IPS-18a (cell line): ENCODE measurements around the gene IRF2.
A peak's percentile ranks its signal among the peaks of the same experiment; 100 is the strongest.

Experiments used
- H3K27ac ChIP-seq: one replicate; pipeline ENCODE4 v1.5.1; 2013; ENCODE audit warnings: low read length
- H3K27me3 ChIP-seq: one replicate; pipeline ENCODE4 v1.6.1; 2013; ENCODE audit warnings: mild to moderate bottlenecking, low read length; ENCODE audit not compliant: control insufficient read depth, insufficient read depth
- H3K36me3 ChIP-seq: one replicate; pipeline ENCODE4 v1.6.1; 2013; ENCODE audit warnings: low read depth, low read length; ENCODE audit not compliant: control insufficient read depth
- H3K4me1 ChIP-seq: one replicate; pipeline ENCODE4 v1.6.1; 2013; ENCODE audit warnings: low read depth, low read length; ENCODE audit not compliant: control insufficient read depth
- H3K4me3 ChIP-seq: one replicate; pipeline ENCODE4 v1.5.1; 2013; ENCODE audit warnings: low read length
- H3K9ac ChIP-seq: one replicate; pipeline ENCODE4 v1.6.1; 2013; ENCODE audit warnings: mild to moderate bottlenecking, low read length, moderate library complexity
- H3K9me3 ChIP-seq: one replicate; pipeline ENCODE4 v1.6.1; 2013; ENCODE audit warnings: low read depth, low read length; ENCODE audit not compliant: control insufficient read depth

The IRF2 gene

GRCh38 chr4:184400891-184401290 lies 73.5 kb downstream of the IRF2 start:
- Histone ChIP-seq H3K27me3 (no peaks in the 10 kb centered on the region), H3K4me1 (peaks cover 33% of the 10 kb centered on the region), H3K36me3 (peaks cover 4% of the 10 kb centered on the region), H3K9me3 (no peaks in the 10 kb centered on the region), H3K4me3 (no peak overlapping the region), H3K27ac (no peak overlapping the region), H3K9ac (peak overlapping the region; percentile 24)

DNA sequence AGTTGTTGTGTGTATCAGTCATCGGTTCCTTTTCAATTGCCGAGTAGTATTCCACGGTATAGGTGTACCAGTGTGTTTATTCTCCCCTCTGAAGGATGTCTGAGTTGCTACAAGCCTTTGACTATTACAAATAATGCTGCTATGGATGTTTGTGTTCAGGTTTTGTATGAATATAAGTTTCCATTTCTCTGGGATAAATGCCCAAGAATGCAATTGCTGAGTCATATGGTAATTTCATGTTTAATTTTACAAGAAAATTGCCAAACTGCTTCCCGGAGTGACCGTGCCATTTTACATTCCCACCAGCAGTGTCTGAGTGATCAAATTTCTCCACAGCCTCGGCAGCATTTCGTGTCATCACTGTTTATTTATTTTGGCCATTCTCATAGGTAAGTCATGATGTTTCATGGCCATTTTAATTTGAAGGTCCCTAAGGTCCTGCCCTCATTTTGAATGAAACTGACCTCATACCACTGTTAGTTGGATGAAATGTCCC lies 73.9 kb downstream of the IRF2 start:
- Histone ChIP-seq H3K4me1 (peaks cover 33% of the 10 kb centered on the region), H3K4me3 (no peak overlapping the region), H3K27ac (no peak overlapping the region), H3K27me3 (no peaks in the 10 kb centered on the region), H3K36me3 (peaks cover 4% of the 10 kb centered on the region), H3K9ac (no peak overlapping the region), H3K9me3 (no peaks in the 10 kb centered on the region)

- H3K27me3 ChIP-seq = no peaks in the 10 kb centered on the region
- no peaks in the 10 kb centered on the region for H3K9me3 ChIP-seq
- H3K27ac ChIP-seq = no peak overlapping the region
- H3K9ac ChIP-seq = no peak overlapping the region
- H3K4me3 ChIP-seq = no peak overlapping the region
- peaks cover 33% of the 10 kb centered on the region for H3K4me1 ChIP-seq
- H3K36me3 ChIP-seq = peaks cover 4% of the 10 kb centered on the region
Measured at GRCh38 chr4:184399512-184399908, 74.8 kb downstream of the IRF2 start.

GRCh38 chr4:184398741-184399511 lies 75.4 kb downstream of the IRF2 start:
- Histone ChIP-seq H3K27me3 (no peaks in the 10 kb centered on the region), H3K4me1 (peaks cover 33% of the 10 kb centered on the region), H3K27ac (no peak overlapping the region), H3K9ac (no peak overlapping the region), H3K4me3 (no peak overlapping the region), H3K9me3 (no peaks in the 10 kb centered on the region), H3K36me3 (peaks cover 4% of the 10 kb centered on the region)

- H3K36me3 ChIP-seq = peaks cover 4% of the 10 kb centered on the region
- no peak overlapping the region for H3K9ac ChIP-seq
- peaks cover 23% of the 10 kb centered on the region for H3K4me1 ChIP-seq
- H3K9me3 ChIP-seq = no peaks in the 10 kb centered on the region
- H3K27ac ChIP-seq = no peak overlapping the region
- H3K27me3 ChIP-seq = no peaks in the 10 kb centered on the region
- H3K4me3 ChIP-seq = no peak overlapping the region
Measured at GRCh38 chr4:184397516-184398163, 76.7 kb downstream of the IRF2 start.

- H3K27ac ChIP-seq = no peak overlapping the region
- no peak overlapping the region for H3K4me3 ChIP-seq
- H3K9me3 ChIP-seq = no peaks in the 10 kb centered on the region
- H3K9ac ChIP-seq = no peak overlapping the region
- peaks cover 15% of the 10 kb centered on the region for H3K4me1 ChIP-seq
- H3K36me3 ChIP-seq = peaks cover 4% of the 10 kb centered on the region
- no peaks in the 10 kb centered on the region for H3K27me3 ChIP-seq
Measured at GRCh38 chr4:184396570-184397515, 77.5 kb downstream of the IRF2 start.

- Histone ChIP-seq H3K4me3 (no peak overlapping the region), H3K27ac (no peak overlapping the region), H3K27me3 (no peaks in the 10 kb centered on the region), H3K36me3 (peaks cover 13% of the 10 kb centered on the region), H3K9ac (no peak overlapping the region), H3K4me1 (peaks cover 7% of the 10 kb centered on the region), H3K9me3 (no peaks in the 10 kb centered on the region)
Measured at GRCh38 chr4:184395971-184396391, 78.4 kb downstream of the IRF2 start.

DNA sequence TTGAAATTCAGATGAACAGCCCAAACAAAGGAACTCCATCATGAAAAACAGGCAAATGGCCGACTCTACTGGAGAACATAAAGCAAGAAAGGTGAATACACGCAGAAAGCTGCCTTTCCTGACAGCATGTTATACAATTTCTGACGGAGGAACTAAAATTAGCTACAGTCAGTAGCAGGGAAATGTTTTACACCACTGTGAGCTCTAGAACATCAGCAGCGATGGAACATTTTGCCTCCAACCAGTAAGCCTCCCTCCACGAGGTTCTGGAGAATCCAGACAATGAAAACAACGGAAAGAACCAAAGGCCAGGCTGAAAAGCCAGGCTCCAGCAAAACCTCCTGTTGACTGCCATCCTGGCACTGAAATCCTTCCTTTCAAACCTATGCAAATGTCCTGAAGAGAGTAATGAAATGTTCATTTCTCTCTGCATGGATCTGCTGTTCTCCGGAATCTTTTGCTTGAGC lies 78.9 kb downstream of the IRF2 start:
- H3K36me3 ChIP-seq = peaks cover 13% of the 10 kb centered on the region
- no peak overlapping the region for H3K4me3 ChIP-seq
- H3K9ac ChIP-seq = no peak overlapping the region
- H3K4me1 ChIP-seq = peaks cover 2% of the 10 kb centered on the region
- H3K27ac ChIP-seq = no peak overlapping the region
- no peaks in the 10 kb centered on the region for H3K9me3 ChIP-seq
- no peaks in the 10 kb centered on the region for H3K27me3 ChIP-seq

- peaks cover 6% of the 10 kb centered on the region for H3K4me1 ChIP-seq
- H3K36me3 ChIP-seq = peaks cover 13% of the 10 kb centered on the region
- no peak overlapping the region for H3K27ac ChIP-seq
- no peak overlapping the region for H3K4me3 ChIP-seq
- H3K9ac ChIP-seq = no peak overlapping the region
- H3K27me3 ChIP-seq = no peaks in the 10 kb centered on the region
- H3K9me3 ChIP-seq = no peaks in the 10 kb centered on the region
Measured at GRCh38 chr4:184392748-184393559, 81.4 kb downstream of the IRF2 start.

DNA sequence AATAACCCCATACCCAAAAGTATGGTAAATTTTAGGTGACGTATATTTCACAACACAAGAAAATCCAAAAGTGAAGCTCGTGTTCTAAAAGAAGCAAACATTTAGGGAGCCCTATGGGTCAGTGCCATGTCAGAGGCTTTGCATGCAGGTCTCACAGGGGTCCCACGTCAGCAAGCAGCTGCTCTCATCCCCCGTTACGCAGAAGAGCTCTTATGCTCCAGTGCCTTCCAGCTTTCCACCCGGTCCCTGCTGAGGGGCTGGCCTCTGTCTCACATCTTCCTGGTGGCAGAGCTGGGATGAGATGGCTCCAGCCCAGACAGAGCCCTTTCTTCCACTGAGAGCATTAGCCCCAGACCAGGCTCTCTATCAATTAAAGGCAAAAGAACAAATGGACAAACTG lies 82.0 kb downstream of the IRF2 start:
- Histone ChIP-seq H3K9ac (no peak overlapping the region), H3K27ac (no peak overlapping the region), H3K4me3 (no peak overlapping the region), H3K9me3 (no peaks in the 10 kb centered on the region), H3K27me3 (no peaks in the 10 kb centered on the region), H3K4me1 (peaks cover 8% of the 10 kb centered on the region), H3K36me3 (peaks cover 13% of the 10 kb centered on the region)
